HG03354 (cell line): ENCODE results near the gene COL12A1.
A peak's percentile ranks its signal among the peaks of the same experiment; 100 is the strongest.

Source experiments
- ATAC-seq: cut with Tn5 transposase; IDR thresholded peaks from one replicate; pipeline ENCODE4 v1.9.1; 2021; ENCODE audit warnings: mild to moderate bottlenecking; ENCODE audit not compliant: unreplicated experiment, poor library complexity, severe bottlenecking

Gene COL12A1

GRCh38 chr6:75149696-75150095 is 56.2 kb downstream of the COL12A1 start:
- no peak for ATAC-seq

- ATAC-seq: no peak
Observed at GRCh38 chr6:75149240-75149639, 56.6 kb downstream of the COL12A1 start.

GRCh38 chr6:75147512-75147911 is 58.3 kb downstream of the COL12A1 start:
- peak; percentile 95 for ATAC-seq

GRCh38 chr6:75145976-75146375 is 59.9 kb downstream of the COL12A1 start:
- ATAC-seq: no peak

- ATAC-seq: no peak
Observed at GRCh38 chr6:75145211-75145610, 60.6 kb downstream of the COL12A1 start.

GRCh38 chr6:75144386-75144785 is 61.5 kb downstream of the COL12A1 start:
- no peak for ATAC-seq

- no peak for ATAC-seq
Observed at GRCh38 chr6:75143191-75143590, 62.7 kb downstream of the COL12A1 start.

- ATAC-seq: no peak
Observed at GRCh38 chr6:75142721-75143120, 63.1 kb downstream of the COL12A1 start.

GRCh38 chr6:75135876-75136275 is 70.0 kb downstream of the COL12A1 start:
- no peak for ATAC-seq

- ATAC-seq: no peak
Observed at GRCh38 chr6:75135450-75135849, 70.4 kb downstream of the COL12A1 start.

GRCh38 chr6:75130784-75131183 is 75.1 kb downstream of the COL12A1 start:
- no peak for ATAC-seq

- no peak for ATAC-seq
Observed at GRCh38 chr6:75128878-75129570, 76.8 kb downstream of the COL12A1 start.

- ATAC-seq: no peak
Observed at GRCh38 chr6:75126518-75126917, 79.3 kb downstream of the COL12A1 start.

GRCh38 chr6:75124983-75125382 is 80.9 kb downstream of the COL12A1 start:
- no peak for ATAC-seq

- ATAC-seq: no peak
Observed at GRCh38 chr6:75124085-75124484, 81.8 kb downstream of the COL12A1 start.

GRCh38 chr6:75118925-75119515 is 86.8 kb downstream of the COL12A1 start:
- no peak for ATAC-seq

- ATAC-seq: no peak
Observed at GRCh38 chr6:75117701-75118100, 88.2 kb downstream of the COL12A1 start.

- no peak for ATAC-seq
Observed at GRCh38 chr6:75116946-75117345, 88.9 kb downstream of the COL12A1 start.

- ATAC-seq: no peak
Observed at GRCh38 chr6:75115481-75115880, 90.4 kb downstream of the COL12A1 start.

- no peak for ATAC-seq
Observed at GRCh38 chr6:75114806-75115205, 91.0 kb downstream of the COL12A1 start.

GRCh38 chr6:75114195-75114594 is 91.7 kb downstream of the COL12A1 start:
- no peak for ATAC-seq

GRCh38 chr6:75113446-75113845 is 92.4 kb downstream of the COL12A1 start:
- ATAC-seq: no peak
